AG08396 (cell line): ENCODE results near the gene CAGE1.
A peak's percentile ranks its signal among the peaks of the same experiment; 100 is the strongest.

Experiments used
- DNase-seq: peaks from one replicate; pipeline ENCODE4 v3.0.0; 2012; ENCODE audit warnings: low spot score, mixed read lengths

Gene CAGE1

DNA sequence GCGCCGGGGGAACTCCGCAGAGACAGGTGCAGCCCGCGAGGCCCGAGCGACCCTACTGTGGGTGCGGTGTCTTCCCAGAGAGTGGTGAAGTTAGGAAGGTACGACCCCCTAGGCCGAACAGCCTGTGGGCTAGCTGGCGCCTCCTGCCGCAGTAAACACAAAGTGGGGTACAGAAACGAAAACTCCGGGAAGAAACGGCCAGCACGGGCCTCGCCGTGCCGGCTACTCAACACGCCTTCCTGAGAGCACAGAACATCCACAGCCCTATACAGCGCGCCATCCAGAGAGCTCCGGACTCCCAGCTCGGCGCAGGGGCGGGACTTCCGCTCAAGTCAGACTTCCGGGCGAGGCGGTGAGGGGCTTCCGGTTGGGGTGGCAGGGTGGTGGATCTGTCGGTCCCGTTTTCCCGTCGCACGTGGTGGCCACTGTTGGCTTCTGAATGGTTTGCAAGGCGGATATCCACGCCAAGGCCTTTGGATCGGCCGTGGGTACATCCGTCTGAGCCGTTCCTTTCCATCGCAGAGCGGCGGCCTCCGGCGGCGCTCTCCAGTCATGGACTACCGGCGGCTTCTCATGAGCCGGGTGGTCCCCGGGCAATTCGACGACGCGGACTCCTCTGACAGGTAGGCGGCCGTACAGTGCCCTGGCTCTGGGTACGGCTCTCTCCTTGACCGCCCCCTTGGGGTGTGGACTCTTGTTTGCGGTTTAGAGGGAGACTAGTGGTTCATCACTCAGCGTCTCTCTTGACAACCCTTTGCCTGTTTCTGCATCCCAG, at the start of gene CAGE1, which contains the start of gene RIOK1:
TSS of gene CAGE1 (minus strand) at position 292 of the 775 bp plus-strand sequence. CDS start 2,569 bp downstream, outside the sequence.
TSS of gene RIOK1 (plus strand) at position 358 of the 775 bp plus-strand sequence. CDS start at position 553, 195 bp downstream.
- DNase-seq: peak; percentile 94

- no peak for DNase-seq
Measured at GRCh38 chr6:7439228-7439627, 49.7 kb upstream of the CAGE1 start.

- DNase-seq: no peak
Measured at GRCh38 chr6:7438011-7438410, 48.5 kb upstream of the CAGE1 start.

GRCh38 chr6:7434672-7435071, 45.1 kb upstream of the CAGE1 start:
- no peak for DNase-seq

GRCh38 chr6:7433121-7433617, 43.6 kb upstream of the CAGE1 start:
- no peak for DNase-seq

- no peak for DNase-seq
Measured at GRCh38 chr6:7432391-7433120, 43.0 kb upstream of the CAGE1 start.

DNA sequence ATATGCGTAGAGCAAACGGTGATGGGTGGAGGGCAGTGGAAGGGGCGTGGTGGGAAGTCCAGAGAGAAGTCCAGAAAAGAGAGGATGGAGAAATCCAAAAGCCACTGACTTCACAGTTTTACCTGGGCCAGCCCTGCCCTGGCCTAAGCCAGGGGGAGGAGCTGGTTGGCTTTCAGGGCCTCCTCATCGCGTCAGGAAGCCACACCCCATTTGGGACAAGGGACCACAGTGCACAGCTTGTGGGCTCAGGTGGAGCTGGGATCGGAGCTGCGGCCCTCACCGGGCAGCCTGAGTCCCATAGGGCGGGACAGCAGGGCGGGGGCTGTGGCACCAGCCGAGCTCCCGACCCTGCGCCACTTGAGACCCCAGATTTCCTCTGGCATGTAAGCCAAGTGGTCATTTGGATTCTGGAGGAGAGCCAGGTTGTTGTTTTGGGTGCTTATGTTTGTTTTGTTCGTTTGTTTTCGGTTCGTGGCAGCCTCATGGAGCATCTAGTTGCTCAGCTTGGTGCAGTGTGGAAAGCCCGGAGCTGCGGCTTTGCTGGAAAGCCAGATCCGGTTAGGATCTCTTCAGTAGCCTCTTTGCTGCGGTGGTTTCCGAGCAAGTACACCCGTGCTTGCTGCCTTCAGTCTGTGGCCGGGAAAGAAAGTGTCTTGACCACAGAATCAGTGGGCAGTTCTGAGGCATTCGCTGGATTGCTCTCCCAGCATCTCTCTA, 42.3 kb upstream of the CAGE1 start:
- DNase-seq: no peak

GRCh38 chr6:7431313-7431673, 41.8 kb upstream of the CAGE1 start:
- no peak for DNase-seq

DNA sequence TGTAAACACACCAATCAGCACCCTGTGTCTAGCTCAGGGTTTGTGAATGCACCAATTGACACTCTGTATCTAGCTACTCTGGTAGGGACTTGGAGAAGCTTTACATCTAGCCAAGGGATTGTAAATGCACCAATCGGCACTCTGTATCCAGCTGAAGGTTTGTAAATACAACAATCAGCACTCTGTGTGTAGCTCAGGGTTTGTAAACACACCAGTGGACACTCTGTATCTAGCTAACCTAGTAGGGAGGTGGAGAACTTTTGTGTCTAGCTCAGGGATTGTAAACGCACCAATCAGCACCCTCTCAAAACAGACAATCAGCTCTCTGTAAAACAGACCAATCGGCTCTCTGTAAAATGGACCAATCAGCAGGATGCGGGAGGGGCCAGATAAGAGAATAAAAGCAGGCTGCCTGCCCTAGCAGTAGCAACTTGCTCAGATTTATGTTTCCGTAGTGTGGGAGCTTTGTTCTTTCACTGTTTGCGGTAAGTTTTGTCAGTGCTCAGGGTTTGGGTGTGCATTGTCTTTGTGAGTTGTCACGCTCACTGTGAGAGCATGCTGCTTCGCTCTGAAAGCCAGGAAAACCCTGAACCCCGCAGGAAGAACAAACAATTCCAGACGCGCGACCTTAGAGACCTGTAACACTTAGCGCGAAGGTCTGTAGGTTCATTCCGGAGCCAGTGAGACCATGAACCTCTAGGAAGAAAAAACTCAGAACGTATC, 37.1 kb upstream of the CAGE1 start:
- DNase-seq: no peak

DNA sequence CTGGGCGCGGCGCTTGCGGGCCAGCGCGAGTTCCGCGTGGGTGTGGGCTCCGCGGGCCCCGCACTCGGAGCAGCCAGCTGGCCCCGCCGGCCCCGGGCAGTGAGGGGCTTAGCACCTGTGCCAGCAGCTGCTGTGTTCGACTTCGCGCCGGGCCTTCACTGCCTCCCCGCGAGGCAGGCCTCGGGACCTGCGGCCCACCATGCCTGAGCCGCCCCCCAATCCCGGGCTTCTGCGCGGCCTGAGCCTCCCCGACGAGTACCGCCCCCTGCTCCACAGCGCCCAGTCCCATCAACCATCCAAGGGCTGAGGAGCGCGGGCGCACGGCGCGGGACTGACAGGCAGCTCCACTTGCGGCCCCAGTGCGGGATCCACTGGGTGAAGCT, 36.3 kb upstream of the CAGE1 start:
- no peak for DNase-seq

DNA sequence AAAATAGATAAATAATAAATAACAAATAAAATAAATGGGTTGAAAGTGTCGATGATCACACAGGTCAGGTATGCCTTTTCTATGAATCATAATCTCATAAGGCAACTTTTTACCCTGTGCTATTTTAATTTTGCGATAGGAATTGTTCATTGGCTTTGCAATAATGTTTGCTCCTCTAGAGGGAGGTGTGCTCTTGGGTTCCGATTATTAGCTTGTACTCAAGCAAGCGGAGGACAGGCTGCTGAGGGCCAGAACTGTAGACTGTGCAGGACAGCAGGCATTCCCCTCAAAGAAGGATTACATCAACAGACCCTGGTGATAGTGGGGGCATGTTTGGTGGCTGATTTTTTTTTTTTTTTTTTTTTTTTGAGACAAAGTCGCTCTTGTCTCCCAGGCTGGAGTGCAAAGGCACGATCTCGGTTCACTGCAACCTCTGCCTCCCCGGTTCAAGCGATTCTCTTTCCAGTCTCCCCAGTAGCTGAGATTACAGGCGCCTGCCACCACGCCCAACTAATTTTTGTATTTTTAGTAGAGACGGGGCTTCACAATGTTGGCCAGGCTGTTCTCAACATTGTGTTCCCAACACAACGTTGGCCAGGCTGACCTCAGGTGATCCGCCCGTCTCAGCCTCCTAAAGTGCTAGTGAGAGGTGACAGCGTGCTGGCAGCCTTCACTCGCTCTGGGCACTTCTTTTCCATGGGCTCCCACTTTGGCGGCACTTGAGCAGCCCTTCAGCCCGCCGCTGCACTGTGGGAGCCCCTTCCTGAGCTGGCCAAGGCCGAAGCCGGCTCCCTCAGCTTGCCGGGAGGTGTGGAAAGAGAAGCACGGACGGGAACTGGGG, 35.6 kb upstream of the CAGE1 start:
- peak; percentile 50 for DNase-seq

GRCh38 chr6:7424058-7424457, 34.5 kb upstream of the CAGE1 start:
- DNase-seq: no peak

GRCh38 chr6:7421066-7421465, 31.5 kb upstream of the CAGE1 start:
- DNase-seq: no peak

- DNase-seq: no peak
Measured at GRCh38 chr6:7419065-7419464, 29.5 kb upstream of the CAGE1 start.

GRCh38 chr6:7418238-7418905, 28.8 kb upstream of the CAGE1 start:
- DNase-seq: no peak

DNA sequence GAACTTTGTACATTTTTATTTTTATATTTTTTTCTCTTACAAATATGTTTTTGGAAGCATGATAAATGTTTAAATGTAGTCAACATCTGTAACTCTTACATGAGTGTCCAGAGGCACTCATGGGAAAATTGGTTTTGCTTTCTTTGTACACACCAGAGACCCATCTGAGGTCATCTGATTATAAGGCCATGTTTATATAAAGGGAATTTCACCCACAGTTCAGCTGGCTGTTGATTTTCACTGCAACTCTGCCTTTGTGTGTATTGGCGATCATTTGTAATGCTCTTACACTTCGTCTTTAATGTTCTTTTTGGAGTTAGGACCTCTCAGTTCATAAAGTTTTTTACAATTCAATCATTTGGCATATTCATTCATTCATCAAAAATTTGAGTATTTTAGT, 28.1 kb upstream of the CAGE1 start:
- DNase-seq: no peak

- peak; percentile 29 for DNase-seq
Measured at GRCh38 chr6:7414811-7415210, 25.3 kb upstream of the CAGE1 start.

GRCh38 chr6:7413151-7413823, 23.7 kb upstream of the CAGE1 start:
- DNase-seq: no peak

GRCh38 chr6:7411328-7411727, 21.8 kb upstream of the CAGE1 start:
- DNase-seq: no peak

- no peak for DNase-seq
Measured at GRCh38 chr6:7410851-7411250, 21.3 kb upstream of the CAGE1 start.
